HG03432 (cell line): ENCODE results near the gene MTHFSD.

ENCODE experiments used
- ATAC-seq: cut with Tn5 transposase; IDR thresholded peaks from one replicate; pipeline ENCODE4 v1.9.1; 2021; ENCODE audit warnings: mild to moderate bottlenecking, moderate library complexity; ENCODE audit not compliant: unreplicated experiment

The MTHFSD gene

GRCh38 chr16:86515413-86515776 lies 39.6 kb downstream of the MTHFSD start:
- ATAC-seq: no peak

DNA sequence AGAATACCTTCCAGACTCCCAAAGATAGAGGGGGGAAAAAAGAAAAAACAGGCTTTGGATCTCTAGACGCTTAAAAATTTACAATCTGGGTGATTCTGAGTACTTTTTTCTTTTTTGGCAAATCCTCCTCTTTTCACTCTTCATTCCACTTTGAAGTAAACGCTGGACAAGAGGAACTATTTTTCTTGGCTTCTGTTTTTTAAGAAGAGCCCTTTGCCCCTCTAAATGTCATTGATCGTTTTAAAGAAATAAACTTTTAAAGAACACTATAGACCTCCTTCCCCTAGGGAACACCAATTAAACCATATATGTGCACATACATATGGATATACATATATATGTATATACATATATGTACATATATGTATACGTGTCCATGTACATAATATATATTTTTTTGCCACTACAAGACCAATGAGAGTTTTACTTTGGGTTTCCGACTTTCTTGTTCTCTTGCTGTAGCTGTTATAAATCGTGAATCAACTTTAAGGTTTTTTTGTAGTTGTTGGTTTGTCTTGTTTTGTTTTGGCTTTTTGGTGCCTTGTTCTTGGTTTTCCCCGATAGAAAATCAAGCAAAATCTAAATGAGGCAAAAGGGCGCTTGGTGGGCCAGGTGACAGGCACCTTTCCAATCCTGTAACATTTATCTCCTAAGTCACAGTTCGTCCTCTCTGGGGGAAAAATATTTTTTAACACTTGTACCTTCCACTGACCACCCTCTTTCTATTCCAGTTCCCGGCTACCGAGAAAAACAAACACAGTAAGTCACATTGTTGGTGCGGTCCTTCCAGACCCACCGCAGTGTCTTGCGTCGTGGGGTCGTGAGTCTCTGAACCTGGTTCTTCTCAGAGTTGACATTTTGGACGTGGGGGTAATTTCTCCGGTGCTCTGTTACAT lies 40.3 kb downstream of the MTHFSD start:
- no peak for ATAC-seq

DNA sequence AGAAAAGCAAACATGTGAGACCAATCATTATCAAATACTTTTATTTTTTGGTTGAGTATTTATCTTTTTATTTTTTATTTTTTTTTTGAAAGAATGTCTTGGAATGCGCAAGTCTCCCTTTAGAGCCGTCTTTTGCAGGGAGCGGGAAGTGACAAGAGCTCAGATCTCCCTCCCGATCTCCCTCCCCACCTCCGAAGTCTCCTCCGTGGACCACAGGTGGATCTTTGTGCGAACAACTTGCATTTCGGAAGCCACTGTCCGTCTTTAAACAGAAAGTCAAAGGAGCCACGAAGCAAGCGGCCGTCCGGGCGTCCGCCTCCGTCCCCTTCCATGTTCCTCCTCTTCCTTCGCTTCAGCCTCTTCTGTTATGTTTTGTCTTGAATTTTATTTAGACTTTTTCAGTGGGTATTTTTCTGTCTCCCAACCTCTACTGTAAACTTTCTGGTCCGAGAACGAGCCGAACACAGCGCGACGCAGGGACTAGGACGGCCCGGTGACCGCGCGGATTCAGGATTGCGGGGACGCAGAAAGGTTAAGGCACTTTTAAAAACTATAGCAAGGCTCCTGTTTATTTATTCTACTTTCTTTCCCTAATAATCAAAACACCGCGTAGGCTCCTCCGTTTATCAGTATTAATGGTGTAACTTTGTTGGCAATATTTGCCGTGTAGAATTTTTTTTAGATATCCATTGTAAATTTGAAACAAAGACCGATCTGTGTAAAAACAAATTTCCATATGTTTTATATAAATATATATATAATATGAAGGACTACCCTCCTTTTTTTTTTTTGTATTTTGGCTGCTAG lies 41.4 kb downstream of the MTHFSD start:
- ATAC-seq: no peak

DNA sequence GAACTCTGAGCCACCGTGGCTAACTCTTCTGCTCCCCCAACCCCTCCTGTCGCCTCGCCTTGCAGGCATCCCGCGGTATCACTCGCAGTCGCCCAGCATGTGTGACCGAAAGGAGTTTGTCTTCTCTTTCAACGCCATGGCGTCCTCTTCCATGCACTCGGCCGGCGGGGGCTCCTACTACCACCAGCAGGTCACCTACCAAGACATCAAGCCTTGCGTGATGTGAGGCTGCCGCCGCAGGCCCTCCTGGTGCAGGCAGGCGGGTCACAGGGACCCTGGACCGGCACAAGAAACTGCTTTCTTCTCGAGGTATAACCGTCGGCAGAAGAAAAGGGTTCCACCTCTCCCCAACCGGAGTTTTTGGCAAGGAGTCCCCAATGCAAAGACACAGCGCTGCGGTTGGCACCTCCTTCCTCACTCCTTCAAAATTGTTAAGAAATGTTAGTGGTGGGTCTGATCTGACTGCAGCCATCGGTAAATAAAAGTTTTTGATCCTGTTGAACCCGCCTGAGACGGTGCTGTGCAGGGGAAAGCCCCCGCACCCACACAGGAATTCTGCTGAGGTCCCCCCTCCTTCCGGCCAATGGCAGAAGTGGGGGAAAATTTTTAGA lies 42.1 kb downstream of the MTHFSD start:
- ATAC-seq: no peak

DNA sequence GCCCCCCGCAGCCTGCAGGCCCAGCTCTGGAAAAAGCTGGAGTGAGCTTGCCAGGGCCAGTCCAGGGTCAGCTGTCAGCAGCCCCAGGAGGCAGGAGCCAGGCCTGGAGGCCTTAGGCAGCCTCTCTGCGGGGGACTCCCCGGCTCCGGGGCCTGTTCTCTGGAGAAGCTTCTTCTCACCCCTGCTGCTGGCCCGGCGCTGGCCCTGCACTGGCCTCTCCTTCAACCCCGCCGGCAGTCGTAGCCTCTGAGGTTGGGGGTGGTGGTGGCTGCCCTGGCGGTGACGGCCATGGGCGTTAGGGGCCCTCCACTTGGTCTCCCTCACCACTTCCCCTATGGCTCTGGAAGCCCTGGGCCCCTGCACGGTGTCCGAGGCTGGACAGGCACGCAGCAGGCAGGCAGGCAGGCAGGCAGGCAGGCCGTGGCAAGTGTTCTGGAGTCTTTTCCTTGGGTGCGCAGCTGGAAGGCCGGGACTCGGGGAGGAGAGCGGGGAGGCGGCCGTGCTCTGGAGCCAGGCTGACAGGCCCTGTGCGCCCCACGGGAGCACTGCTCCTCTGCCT lies 42.7 kb downstream of the MTHFSD start:
- no peak for ATAC-seq

- ATAC-seq: no peak
Observed at GRCh38 chr16:86511317-86512161, 43.5 kb downstream of the MTHFSD start.

DNA sequence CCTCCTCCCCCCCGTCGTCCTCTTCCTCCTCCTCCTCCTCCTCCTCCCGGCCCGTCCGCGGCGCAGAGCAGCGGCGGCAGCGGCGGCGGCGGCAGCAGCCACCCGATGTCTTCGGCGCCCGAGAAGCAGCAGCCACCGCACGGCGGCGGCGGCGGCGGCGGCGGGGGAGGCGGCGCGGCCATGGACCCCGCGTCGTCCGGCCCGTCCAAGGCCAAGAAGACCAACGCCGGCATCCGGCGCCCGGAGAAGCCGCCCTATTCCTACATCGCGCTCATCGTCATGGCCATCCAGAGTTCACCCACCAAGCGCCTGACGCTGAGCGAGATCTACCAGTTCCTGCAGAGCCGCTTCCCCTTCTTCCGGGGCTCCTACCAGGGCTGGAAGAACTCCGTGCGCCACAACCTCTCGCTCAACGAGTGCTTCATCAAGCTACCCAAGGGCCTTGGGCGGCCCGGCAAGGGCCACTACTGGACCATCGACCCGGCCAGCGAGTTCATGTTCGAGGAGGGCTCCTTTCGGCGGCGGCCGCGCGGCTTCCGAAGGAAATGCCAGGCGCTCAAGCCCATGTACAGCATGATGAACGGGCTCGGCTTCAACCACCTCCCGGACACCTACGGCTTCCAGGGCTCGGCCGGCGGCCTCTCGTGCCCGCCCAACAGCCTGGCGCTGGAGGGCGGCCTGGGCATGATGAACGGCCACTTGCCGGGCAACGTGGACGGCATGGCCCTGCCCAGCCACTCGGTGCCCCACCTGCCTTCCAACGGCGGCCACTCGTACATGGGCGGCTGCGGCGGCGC lies 44.4 kb downstream of the MTHFSD start, which contains the start of gene FOXF1:
TSS of gene FOXF1 (plus strand) at position 63 of the 797 bp plus-strand sequence. CDS start at position 106, 43 bp downstream.
- no peak for ATAC-seq

GRCh38 chr16:86509759-86510464 lies 45.1 kb downstream of the MTHFSD start:
- no peak for ATAC-seq

- ATAC-seq: no peak
Observed at GRCh38 chr16:86508947-86509758, 45.9 kb downstream of the MTHFSD start.

DNA sequence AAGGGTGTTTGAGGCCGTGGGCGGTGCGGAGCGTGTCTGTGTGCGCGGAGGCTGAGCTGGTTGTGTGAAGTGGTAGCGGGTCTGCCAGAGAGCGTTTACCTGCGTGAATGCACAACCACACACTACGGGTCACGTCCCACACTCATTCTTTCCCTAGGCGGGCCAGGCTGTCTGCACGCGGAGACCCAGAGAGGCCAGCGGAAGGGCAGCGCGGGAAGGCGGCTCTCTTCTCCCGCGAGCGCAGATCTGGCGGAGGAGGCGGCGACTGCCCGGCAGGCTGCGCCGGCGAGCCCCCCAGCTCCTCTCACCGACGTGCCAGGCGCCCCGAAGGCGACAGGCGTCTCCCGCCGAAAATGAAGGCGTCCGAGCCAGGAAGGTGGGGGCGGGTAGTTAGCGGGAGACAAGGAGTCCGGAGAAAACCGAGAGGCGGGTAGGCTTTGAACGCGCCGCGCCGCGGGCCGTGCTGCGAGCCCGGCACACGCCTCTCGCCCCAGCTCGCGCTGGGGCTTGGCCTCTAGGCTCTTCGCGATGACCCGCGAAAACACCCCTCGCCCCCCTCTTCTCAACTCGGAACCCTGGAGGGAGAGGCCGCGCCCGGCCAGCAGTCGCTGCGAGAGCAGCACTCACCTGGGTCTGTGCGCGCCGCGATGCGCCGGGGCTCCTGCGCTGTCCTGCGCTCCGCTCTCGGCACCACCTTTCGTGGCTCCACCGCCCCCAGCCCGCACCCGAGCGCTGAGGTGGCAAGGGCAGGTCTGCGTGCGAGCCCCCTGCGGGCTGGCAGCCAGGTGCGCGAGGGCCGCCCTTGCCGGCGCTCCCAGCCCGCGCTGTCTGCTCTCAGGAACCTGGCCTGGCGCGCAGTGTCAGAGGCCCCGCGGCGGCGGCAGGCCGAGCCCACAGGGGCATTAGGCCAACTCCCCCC lies 46.7 kb downstream of the MTHFSD start:
- no peak for ATAC-seq

DNA sequence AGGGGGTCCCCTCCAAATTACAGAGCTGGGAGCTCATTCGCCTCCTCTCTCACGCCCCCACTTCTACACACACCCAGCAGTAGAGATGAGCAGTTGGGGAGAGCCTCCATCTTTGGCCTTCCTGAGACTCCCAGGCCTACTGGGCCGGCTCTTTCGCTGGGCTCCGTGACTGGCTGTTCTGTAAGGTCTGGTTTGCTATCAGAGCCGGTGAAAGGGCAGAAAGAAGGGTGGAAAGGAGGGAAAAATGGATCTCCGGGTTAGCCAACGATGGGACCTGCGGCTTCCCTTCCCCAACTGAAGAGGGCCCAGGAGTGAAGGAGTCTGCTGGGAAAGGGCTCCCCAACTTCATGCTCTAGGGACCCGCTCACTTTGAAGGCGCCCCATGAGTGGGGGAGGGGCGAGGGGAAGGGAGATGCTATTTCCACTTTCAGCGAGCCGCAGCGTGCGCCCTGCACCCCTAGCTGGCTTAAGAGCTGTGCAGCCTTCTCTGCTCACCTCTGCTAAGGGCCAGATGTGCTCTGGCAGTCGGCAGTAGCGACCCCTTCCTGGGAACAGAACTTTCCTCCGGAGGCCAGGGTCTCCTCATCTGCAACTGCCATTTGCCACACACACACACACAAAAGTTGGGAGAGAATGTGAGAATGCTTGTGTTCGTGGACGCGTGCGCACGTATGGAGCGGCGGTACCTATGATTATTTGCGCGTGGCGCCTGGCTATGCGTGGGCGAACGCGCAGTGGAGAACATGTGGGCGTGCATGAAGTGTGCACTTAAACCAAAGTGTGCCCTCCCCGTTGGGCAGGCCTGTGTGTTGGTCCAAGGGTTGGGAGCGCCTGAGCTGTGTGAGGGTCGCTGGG lies 47.6 kb downstream of the MTHFSD start:
- ATAC-seq: no peak

GRCh38 chr16:86505899-86506864 lies 48.9 kb downstream of the MTHFSD start:
- no peak for ATAC-seq

DNA sequence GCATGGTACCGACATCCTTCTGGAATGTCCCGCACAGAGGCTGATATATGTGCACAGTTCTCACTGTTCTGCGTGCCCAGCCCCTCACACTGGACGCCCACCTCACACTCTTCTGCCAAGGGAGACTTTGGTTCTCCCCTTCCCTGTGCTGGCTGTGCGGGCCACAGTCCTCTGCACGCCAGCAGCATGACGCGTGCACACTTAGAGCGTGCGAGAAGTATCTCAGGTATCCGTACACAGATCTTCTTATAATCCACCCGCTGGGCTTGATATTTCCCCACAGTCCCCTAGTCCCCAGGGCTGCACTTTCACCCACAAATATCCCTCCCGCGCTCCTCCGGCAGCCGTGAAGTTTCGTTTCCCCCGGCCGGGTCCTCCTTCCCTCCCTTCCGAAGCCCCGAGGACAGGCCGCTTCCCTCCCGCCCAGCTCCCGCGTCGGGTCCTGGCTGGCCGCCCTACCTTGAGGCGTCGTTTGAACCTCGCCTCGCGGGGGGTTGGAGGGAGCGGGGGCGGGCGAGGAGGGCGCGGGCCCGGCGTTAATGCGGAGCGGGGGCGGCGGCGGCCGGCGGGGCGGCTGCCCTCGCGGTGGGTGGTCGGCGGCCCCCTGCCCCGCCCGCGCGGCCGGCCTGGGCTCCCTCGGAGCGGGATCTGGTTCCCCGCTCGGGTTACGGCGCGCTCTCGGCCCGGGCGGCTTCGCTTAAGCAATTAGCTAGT lies 49.7 kb downstream of the MTHFSD start:
- ATAC-seq: no peak
